Osteoblast (primary cell): ENCODE results near the gene GPATCH8. TPM values are rescaled to one million over a fixed set of nuclear protein-coding genes. Genes with fewer than 3 reads are reported as not detected.

Source experiments
- DNase-seq: peaks from one replicate; pipeline ENCODE4 v3.0.0; 2011; ENCODE audit warnings: low spot score, mixed read lengths; ENCODE audit not compliant: insufficient read length; ENCODE audit errors: missing footprints
- H2AFZ ChIP-seq: 2 replicates; pipeline ENCODE4 v1.6.0; 2011; ENCODE audit warnings: mild to moderate bottlenecking, low read length
- H3K27ac ChIP-seq: 2 replicates; pipeline ENCODE4 v1.5.1; 2011; ENCODE audit warnings: mild to moderate bottlenecking, low read depth, low read length, moderate library complexity
- H3K27me3 ChIP-seq: 2 replicates; pipeline ENCODE4 v1.6.0; 2012; ENCODE audit warnings: mild to moderate bottlenecking, control low read depth, inconsistent platforms, low read length, moderate library complexity; ENCODE audit not compliant: insufficient read depth
- H3K36me3 ChIP-seq: 2 replicates; pipeline ENCODE4 v1.5.1; 2011; ENCODE audit warnings: mild to moderate bottlenecking, low read length, control low read depth, moderate library complexity; ENCODE audit not compliant: insufficient read depth
- H3K4me1 ChIP-seq: 2 replicates; pipeline ENCODE4 v1.5.1; 2011; ENCODE audit warnings: mild to moderate bottlenecking, low read length, control low read depth, moderate library complexity; ENCODE audit not compliant: insufficient read depth
- H3K4me2 ChIP-seq: 2 replicates; pipeline ENCODE4 v1.6.0; 2011; ENCODE audit warnings: mild to moderate bottlenecking, low read length; ENCODE audit not compliant: insufficient read depth
- H3K4me3 ChIP-seq: fragments of 200-600 bp; sonication (generic); 3 replicates; pipeline ENCODE4 v1.5.1; 2012; ENCODE audit warnings: mild to moderate bottlenecking, low read length, inconsistent platforms; ENCODE audit not compliant: insufficient read depth
- H3K79me2 ChIP-seq: 2 replicates; pipeline ENCODE4 v1.6.0; 2012; ENCODE audit warnings: mild to moderate bottlenecking, low read length, control low read depth, inconsistent platforms; ENCODE audit not compliant: insufficient read depth
- H3K9me3 ChIP-seq: 2 replicates; pipeline ENCODE4 v1.5.1; 2011; ENCODE audit warnings: low read depth, low read length, control low read depth
- H4K20me1 ChIP-seq: 2 replicates; pipeline ENCODE4 v1.6.0; 2012; ENCODE audit warnings: mild to moderate bottlenecking, low read length, control low read depth; ENCODE audit not compliant: insufficient read depth
- total RNA-seq: library from RNA; depleted of rRNA; stranded (reverse); fragments of >200 nt; gene quantifications from 2 replicates; pipeline ENCODE4 v1.2.3, GENCODE V29; 2012
- TF ChIP-seq, protein P1 (sequence below): IDR thresholded peaks from 2 replicates; pipeline ENCODE4 v1.5.1; 2011; ENCODE audit warnings: mild to moderate bottlenecking, low read depth, low read length, moderate library complexity; ENCODE audit errors: extremely low read depth

Gene GPATCH8
- total RNA-seq, 1 donor, result 33.3 TPM

GRCh38 chr17:44390250-44390870 lies 112.8 kb downstream of the GPATCH8 start:
- H3K4me1 ChIP-seq, result peaks cover 9% of the 10 kb centered on the region
- TF ChIP-seq, protein P1, sequence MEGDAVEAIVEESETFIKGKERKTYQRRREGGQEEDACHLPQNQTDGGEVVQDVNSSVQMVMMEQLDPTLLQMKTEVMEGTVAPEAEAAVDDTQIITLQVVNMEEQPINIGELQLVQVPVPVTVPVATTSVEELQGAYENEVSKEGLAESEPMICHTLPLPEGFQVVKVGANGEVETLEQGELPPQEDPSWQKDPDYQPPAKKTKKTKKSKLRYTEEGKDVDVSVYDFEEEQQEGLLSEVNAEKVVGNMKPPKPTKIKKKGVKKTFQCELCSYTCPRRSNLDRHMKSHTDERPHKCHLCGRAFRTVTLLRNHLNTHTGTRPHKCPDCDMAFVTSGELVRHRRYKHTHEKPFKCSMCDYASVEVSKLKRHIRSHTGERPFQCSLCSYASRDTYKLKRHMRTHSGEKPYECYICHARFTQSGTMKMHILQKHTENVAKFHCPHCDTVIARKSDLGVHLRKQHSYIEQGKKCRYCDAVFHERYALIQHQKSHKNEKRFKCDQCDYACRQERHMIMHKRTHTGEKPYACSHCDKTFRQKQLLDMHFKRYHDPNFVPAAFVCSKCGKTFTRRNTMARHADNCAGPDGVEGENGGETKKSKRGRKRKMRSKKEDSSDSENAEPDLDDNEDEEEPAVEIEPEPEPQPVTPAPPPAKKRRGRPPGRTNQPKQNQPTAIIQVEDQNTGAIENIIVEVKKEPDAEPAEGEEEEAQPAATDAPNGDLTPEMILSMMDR, result no peak
- H3K36me3 ChIP-seq, result no peaks in the 10 kb centered on the region
- H3K79me2 ChIP-seq, result no peaks in the 10 kb centered on the region
- H3K4me3 ChIP-seq, result no peak overlapping the region
- DNase-seq, result no peak
- no peak overlapping the region for H3K4me2 ChIP-seq
- H4K20me1 ChIP-seq, result no peaks in the 10 kb centered on the region
- no peaks in the 10 kb centered on the region for H3K9me3 ChIP-seq
- H2AFZ ChIP-seq, result no peak overlapping the region
- H3K27me3 ChIP-seq, result peaks cover 12% of the 10 kb centered on the region
- H3K27ac ChIP-seq, result no peak overlapping the region

DNA sequence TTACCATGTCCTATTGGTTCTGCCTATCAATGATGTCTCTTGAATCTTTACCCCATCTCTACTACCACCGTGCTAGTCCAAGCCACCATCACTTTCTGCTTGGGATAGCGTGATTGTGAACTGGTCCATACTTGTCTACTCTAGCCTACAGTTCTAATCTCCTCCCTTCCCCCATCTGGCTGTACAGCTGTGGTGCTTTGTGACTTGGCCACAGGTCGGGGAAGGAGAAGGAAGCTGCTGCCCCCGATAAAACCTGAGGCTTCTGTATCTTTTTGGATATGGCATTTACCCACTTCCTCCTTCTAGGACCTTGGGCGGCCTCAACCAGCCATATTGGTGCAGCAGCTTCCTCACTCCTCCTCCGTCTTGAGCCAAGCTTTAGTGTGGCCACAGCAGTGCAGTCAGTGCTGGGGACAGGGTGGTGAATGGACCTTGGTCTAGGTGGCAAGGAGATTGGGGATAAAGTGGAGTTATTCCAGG lies 113.4 kb downstream of the GPATCH8 start:
- Histone ChIP-seq H3K4me3 (no peak overlapping the region), H3K9me3 (no peaks in the 10 kb centered on the region), H3K27me3 (peaks cover 16% of the 10 kb centered on the region), H3K27ac (no peak overlapping the region), H3K79me2 (no peaks in the 10 kb centered on the region), H3K4me1 (peaks cover 9% of the 10 kb centered on the region), H3K36me3 (no peaks in the 10 kb centered on the region), H4K20me1 (no peaks in the 10 kb centered on the region), H3K4me2 (no peak overlapping the region), H2AFZ (no peak overlapping the region)
- no peak for DNase-seq
- TF ChIP-seq, protein P1, result no peak

DNA sequence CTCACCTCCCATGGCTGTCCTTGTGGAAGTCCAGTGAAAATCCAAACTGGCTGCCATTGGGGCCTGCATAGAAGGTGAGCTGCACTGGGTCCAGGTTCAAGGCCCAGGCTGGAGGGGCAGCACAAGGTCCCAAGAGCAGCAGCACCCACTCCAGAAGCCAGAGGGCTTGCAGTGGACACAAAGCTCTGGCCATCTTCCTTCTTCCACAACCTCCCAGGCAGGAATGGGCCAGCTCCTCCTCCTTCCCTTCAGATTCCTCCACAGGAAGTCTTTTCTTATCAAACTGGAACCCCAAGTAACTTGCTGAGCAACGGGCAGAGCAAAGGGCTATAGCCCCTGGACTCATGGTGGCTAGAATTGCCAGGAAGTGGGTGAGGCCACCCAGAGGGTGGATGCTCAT lies 113.9 kb downstream of the GPATCH8 start, which contains the start of gene ITGA2B:
Gene ITGA2B (minus strand): TSS at position 369 of the 400 bp plus-strand sequence. CDS start 176 bp downstream, at position 193.
- Histone ChIP-seq H3K27me3 (peaks cover 21% of the 10 kb centered on the region), H3K4me3 (no peak within 1 kb of the TSS), H4K20me1 (no peaks in the 10 kb centered on the region), H3K79me2 (no peaks in the 10 kb centered on the region), H3K36me3 (no peaks in the 10 kb centered on the region), H3K9me3 (no peaks in the 10 kb centered on the region), H2AFZ (no peak within 1 kb of the TSS), H3K4me2 (no peak within 1 kb of the TSS), H3K27ac (no peak within 1 kb of the TSS), H3K4me1 (peaks cover 9% of the 10 kb centered on the region)
- no peak for DNase-seq
- TF ChIP-seq, protein P1, result no peak

DNA sequence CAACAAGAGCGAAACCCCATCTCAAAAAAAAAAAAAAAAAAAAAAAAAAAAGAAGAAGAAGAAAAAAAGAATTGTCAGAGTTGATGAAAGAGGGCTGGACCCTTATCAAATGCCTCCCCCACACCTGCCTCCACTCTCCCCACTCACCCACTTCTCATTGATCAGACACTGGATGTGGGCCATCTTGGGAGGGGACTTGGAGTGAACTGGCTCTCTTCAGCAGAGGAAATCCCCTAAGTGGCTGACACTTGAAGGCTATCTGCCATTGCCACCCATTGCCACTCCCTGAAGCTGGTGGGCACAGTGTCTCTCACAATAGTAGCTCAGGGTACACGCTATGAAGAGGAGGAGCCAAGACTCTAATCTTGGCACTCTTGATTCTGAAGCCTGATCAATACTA lies 115.4 kb downstream of the GPATCH8 start:
- TF ChIP-seq, protein P1, result no peak
- Histone ChIP-seq H2AFZ (no peak overlapping the region), H3K36me3 (no peaks in the 10 kb centered on the region), H4K20me1 (no peaks in the 10 kb centered on the region), H3K4me2 (no peak overlapping the region), H3K27ac (no peak overlapping the region), H3K9me3 (no peaks in the 10 kb centered on the region), H3K4me3 (no peak overlapping the region), H3K27me3 (peaks cover 32% of the 10 kb centered on the region), H3K4me1 (peaks cover 6% of the 10 kb centered on the region), H3K79me2 (no peaks in the 10 kb centered on the region)
- no peak for DNase-seq
